GM13977 (cell line): ENCODE results near the gene PAX1.

Source experiments
- DNase-seq: peaks from one replicate; pipeline ENCODE4 v3.0.0; 2012; ENCODE audit warnings: low spot score
- CTCF ChIP-seq: IDR thresholded peaks from 2 replicates; pipeline ENCODE4 v1.5.1; 2012; ENCODE audit warnings: mild to moderate bottlenecking, control low read depth; ENCODE audit not compliant: insufficient read depth; ENCODE audit errors: extremely low read depth, missing control alignments
- in situ Hi-C: fragments of 300-500 bp; cut with MboI; formaldehyde crosslinking; loops from one replicate; pipeline ENCODE4 v1.12.0; 2022; ENCODE audit warnings: low sequenced_read_pairs, low pct_unique_long_range_greater_than_20kb, mixed read lengths, inconsistent platforms; ENCODE audit not compliant: unreplicated experiment

Gene PAX1

GRCh38 chr20:21725892-21726291 is 20.4 kb downstream of the PAX1 start:
- TF ChIP-seq CTCF: no peak
- in situ Hi-C loops: no loop called here
- DNase-seq: no peak

- no peak for DNase-seq
- in situ Hi-C loops: no loop called here
- no peak for TF ChIP-seq CTCF
Observed at GRCh38 chr20:21729316-21729715, 23.9 kb downstream of the PAX1 start.

- in situ Hi-C loops: no loop called here
- no peak for DNase-seq
- TF ChIP-seq CTCF: no peak
Observed at GRCh38 chr20:21739161-21739560, 33.7 kb downstream of the PAX1 start.

- in situ Hi-C loops: no loop called here
- no peak for DNase-seq
- no peak for TF ChIP-seq CTCF
Observed at GRCh38 chr20:21739682-21740081, 34.2 kb downstream of the PAX1 start.

GRCh38 chr20:21741266-21741665 is 35.8 kb downstream of the PAX1 start:
- no peak for DNase-seq
- in situ Hi-C loops: no loop called here

GRCh38 chr20:21762646-21763045 is 57.2 kb downstream of the PAX1 start:
- TF ChIP-seq CTCF: no peak
- in situ Hi-C loops: no loop called here
- no peak for DNase-seq

More at GRCh38 chr20:21741266-21741665, 35.8 kb downstream of the PAX1 start:
- TF ChIP-seq CTCF: no peak

- in situ Hi-C loops: no loop called here
- TF ChIP-seq CTCF: no peak
Observed at GRCh38 chr20:21767200-21767738, 61.8 kb downstream of the PAX1 start.

More at GRCh38 chr20:21767200-21767738, 61.8 kb downstream of the PAX1 start:
- no peak for DNase-seq
